Heart left ventricle (tissue), 13 donors: ENCODE measurements around the gene GET3.

Experiments used
- CTCF ChIP-seq, 12 donors: fragments of 200-600 bp; sonication (generic) in 4 of 12; IDR thresholded peaks; one replicate each; pipeline versions ENCODE4 v1.5.0 to v1.8.0; 2018 to 2022; ENCODE audit warnings: antibody characterized with exemption in 12 of 12, mild to moderate bottlenecking in 5 of 12
- POLR2A ChIP-seq, 2 donors: fragments of 450-650 bp; IDR thresholded peaks; one replicate each; pipeline ENCODE4 v1.6.1; 2017; ENCODE audit warnings: antibody characterized with exemption in 2 of 2, mild to moderate bottlenecking in 2 of 2, moderate library complexity in 2 of 2
- donor health status: ischemic (EF 13 %, LVEDD 7.1; RV severe dilation, severe dysfunction).
- donor health status: DM: no; HTN: yes; CAD: no.
- donor health status: DM: no; HTN: no; CAD: no.
- donor health status: ischemic (EF 25% LVEDD 6.9; RV normal size, moderate dysfunction).
- donor health status: ischemic (EF 25% LVEDD 5.7; RV mildly dilated, moderate dysfunction).
- donor health status: ischemic (EF 35%, LVEDD 5.7; RV mildly dilated, moderate dysfunction).
- donor health status: nonischemic (EF 11% LVEDD 7.7; RV severe dilation, severe dysfunction).
- donor health status: DM: yes; HTN: yes; CAD: no.
- donor health status: PGD.
- donor health status: ischemic (EF 29% LVEDD 5.4; RV normal size, mild dysfunction).
- donor health status: nonischemic (EF 23%, LVEDD 6.1; RV moderate dilation, normal function).

GRCh38 chr19:12769689-12770088 lies 32.4 kb downstream of the GET3 start:
- TF ChIP-seq CTCF (IDR thresholded peaks at IDR 0.05) (no peak), POLR2A (IDR thresholded peaks at IDR 0.05) (no peak)
